A549 (cell line): Measurements from ENCODE around the gene SH2B3. TPM values are rescaled to one million over a fixed set of nuclear protein-coding genes. Genes with fewer than 3 reads are reported as not detected.
"Not testable (repeated sequence)": the region's sequence is repeated elsewhere in the genome, so short reads cannot be mapped to it uniquely, and the experiment has no call there.

Experiments
- ATAC-seq, 2 experiments: fragments of 200-7000 bp in 1 of 2; fragments of >200 bp in 1 of 2; cut with Nextera tagmentation in 1 of 2; cut with Tn5 transposase in 1 of 2; 3 replicates each; pipeline versions ENCODE4 v1.8.0 to v1.9.1; 2018 to 2020; ENCODE audit warnings: mild to moderate bottlenecking in 1 of 2, moderate library complexity in 1 of 2
- CTCF ChIA-PET: fragments of 300-600 bp; sonication (Branson Sonifier 250); formaldehyde crosslinking; extraction: SDS; loops from one replicate; lab custom pipeline; 2021; ENCODE audit warnings: antibody characterized with exemption, inconsistent platforms; lab: Yijun Ruan, JAX
- POLR2A ChIA-PET: fragments of 350-600 bp; formaldehyde crosslinking; extraction: SDS; loops from one replicate; lab custom pipeline; 2021; ENCODE audit warnings: antibody characterized with exemption, inconsistent platforms; lab: Yijun Ruan, JAX
- DNase-seq, 2 experiments: peaks; one replicate each; pipeline versions ENCODE4 v3.0.0 to v3.0.0-alpha.2; 2011 to 2016; ENCODE audit warnings: low read depth in 1 of 2, low spot score in 1 of 2
- FAIRE-seq: peaks from 2 replicates; lab custom pipeline; 2011; peaks lifted over from hg19 to GRCh38; lab: Jason Lieb, UNC
- H3K27ac ChIP-seq, 2 experiments: fragments of >200 bp; sonication (Bioruptor Twin); formaldehyde crosslinking; 3 replicates each; pipeline ENCODE4 v1.5.1; 2016 to 2017
- H3K4me1 ChIP-seq: fragments of >200 bp; sonication (Bioruptor Twin); formaldehyde crosslinking; 3 replicates; pipeline ENCODE4 v1.6.1; 2016
- H3K4me2 ChIP-seq: fragments of >200 bp; sonication (Bioruptor Twin); formaldehyde crosslinking; 3 replicates; pipeline ENCODE4 v1.6.1; 2016
- H3K4me3 ChIP-seq: fragments of >200 bp; sonication (Bioruptor Twin); formaldehyde crosslinking; 3 replicates; pipeline ENCODE4 v1.5.1; 2016
- H3K9me3 ChIP-seq: fragments of >200 bp; sonication (Bioruptor Twin); formaldehyde crosslinking; 3 replicates; pipeline ENCODE4 v1.6.1; 2016
- CBX2 ChIP-seq: fragments of 200-600 bp; sonication (generic); IDR thresholded peaks from 2 replicates; pipeline ENCODE4 v1.6.1; 2016; ENCODE audit warnings: low read depth, mild to moderate bottlenecking, borderline replicate concordance
- CEBPB ChIP-seq, 2 experiments: fragments of >200 bp in 1 of 2; sonication (Bioruptor Twin) in 1 of 2; formaldehyde crosslinking in 1 of 2; IDR thresholded peaks; 2 replicates each; pipeline ENCODE4 v1.6.1; 2012 to 2016
- CHD2 ChIP-seq: fragments of 150-350 bp; IDR thresholded peaks from 2 replicates; pipeline ENCODE4 v1.6.1; 2014; ENCODE audit warnings: low read length; ENCODE audit not compliant: partially characterized antibody
- CHD4 ChIP-seq: fragments of 200-600 bp; sonication (generic); IDR thresholded peaks from 2 replicates; pipeline ENCODE4 v1.6.1; 2016; ENCODE audit warnings: antibody characterized with exemption, mild to moderate bottlenecking, borderline replicate concordance
- E2F6 ChIP-seq: IDR thresholded peaks from 2 replicates; pipeline ENCODE4 v1.6.1; 2012; ENCODE audit warnings: low read depth, borderline replicate concordance
- ELK1 ChIP-seq: fragments of 150-350 bp; IDR thresholded peaks from 2 replicates; pipeline ENCODE4 v1.6.1; 2014; ENCODE audit warnings: low read depth, mild to moderate bottlenecking, low read length
- ESRRA ChIP-seq: fragments of 150-350 bp; IDR thresholded peaks from 2 replicates; pipeline ENCODE4 v1.6.1; 2014; ENCODE audit warnings: mild to moderate bottlenecking, low read length, borderline replicate concordance
- FOSL2 ChIP-seq, 2 experiments: fragments of 450-650 bp in 1 of 2; fragments of >200 bp in 1 of 2; sonication (Bioruptor Twin) in 1 of 2; formaldehyde crosslinking; IDR thresholded peaks; 2 replicates each; pipeline versions ENCODE4 v1.5.0 to v1.6.1; 2016 to 2020; ENCODE audit warnings: mild to moderate bottlenecking in 1 of 2, moderate library complexity in 1 of 2
- HEYL ChIP-seq: fragments of 250-450 bp; sonication (Bioruptor Pico); IDR thresholded peaks from 2 replicates; pipeline ENCODE4 v1.8.0; 2021; ENCODE audit warnings: mild to moderate bottlenecking, moderate library complexity
- HMGXB4 ChIP-seq: fragments of 250-450 bp; sonication (Bioruptor Pico); IDR thresholded peaks from 2 replicates; pipeline ENCODE4 v1.5.0; 2021; ENCODE audit warnings: mild to moderate bottlenecking, moderate library complexity, borderline replicate concordance
- JUNB ChIP-seq: fragments of >200 bp; sonication (Bioruptor Twin); formaldehyde crosslinking; IDR thresholded peaks from 2 replicates; pipeline ENCODE4 v1.6.1; 2016
- KDM5A ChIP-seq: fragments of 200-600 bp; sonication (generic); IDR thresholded peaks from 2 replicates; pipeline ENCODE4 v1.6.1; 2016; ENCODE audit warnings: antibody characterized with exemption, mild to moderate bottlenecking
- MAX ChIP-seq: IDR thresholded peaks from 2 replicates; pipeline ENCODE4 v1.6.1; 2012
- MAZ ChIP-seq: fragments of 150-350 bp; IDR thresholded peaks from 2 replicates; pipeline ENCODE4 v1.6.1; 2014; ENCODE audit warnings: antibody characterized with exemption, low read depth, low read length, borderline replicate concordance
- MYC ChIP-seq: IDR thresholded peaks from 2 replicates; pipeline ENCODE4 v1.6.1; 2012; ENCODE audit warnings: mild to moderate bottlenecking, inconsistent platforms, low read length, improper control_type of control experiment, borderline replicate concordance
- NR3C1 ChIP-seq: fragments of >200 bp; sonication (Bioruptor Twin); formaldehyde crosslinking; IDR thresholded peaks from 3 replicates; pipeline ENCODE4 v1.6.1; 2017
- RNF2 ChIP-seq: fragments of 200-600 bp; sonication (generic); IDR thresholded peaks from 2 replicates; pipeline ENCODE4 v1.6.1; 2016; ENCODE audit warnings: low read depth, mild to moderate bottlenecking, antibody characterized with exemption, moderate library complexity, borderline replicate concordance
- TP53 ChIP-seq: fragments of 250-450 bp; sonication (Bioruptor Pico); IDR thresholded peaks from 2 replicates; pipeline ENCODE4 v1.5.0; 2021; ENCODE audit warnings: mild to moderate bottlenecking, moderate library complexity
- USF2 ChIP-seq: fragments of 450-650 bp; IDR thresholded peaks from 2 replicates; pipeline ENCODE4 v1.6.1; 2014; ENCODE audit warnings: antibody characterized with exemption
- ZC3H11A ChIP-seq: fragments of 450-650 bp; IDR thresholded peaks from 2 replicates; pipeline ENCODE4 v1.6.1; 2014; ENCODE audit warnings: antibody characterized with exemption, mild to moderate bottlenecking
- ZSCAN20 ChIP-seq: fragments of 250-450 bp; sonication (Bioruptor Pico); IDR thresholded peaks from 2 replicates; pipeline ENCODE4 v1.8.0; 2022; ENCODE audit warnings: mild to moderate bottlenecking, moderate library complexity
- WGBS: methylation state at CpG from one replicate; pipeline ENCODE4 v1.1.6; 2017; ENCODE audit errors: missing lambda C conversion rate; 5-methylcytosine and 5-hydroxymethylcytosine counted together
- polyA plus RNA-seq, 4 experiments: library from polyadenylated mRNA; depleted of rRNA in 3 of 4; stranded (reverse); fragments of >200 nt; fragmentation: RNase III in 1 of 4; extraction: RNeasy Plus Mini Kit Qiagen cat#74134 plus additional on column Dnase treatment in 1 of 4; gene quantifications; 2 replicates in 3 of 4; 3 replicates in 1 of 4; pipeline ENCODE4 v1.2.3, GENCODE V29; 2011 to 2017

Gene SH2B3
- polyA plus RNA-seq, 2 of the 4 experiments (the other 2 are of a cell fraction) = 2.3 to 2.5 TPM

GRCh38 chr12:111488798-111489197 is 83.1 kb downstream of the SH2B3 start:
- Histone ChIP-seq H3K4me1 (peaks cover 18% of the 10 kb centered on the region), H3K4me3 (no peak overlapping the region)
- 91% methylated on average over 2 of the region's 2 CpGs for WGBS
- DNase-seq = no peak
- TF ChIP-seq HMGXB4 (CRISPR knock-in tag) (no peak), RNF2 (no peak), CEBPB (IDR thresholded peaks at IDR 0.05) (no peak), E2F6 (no peak), KDM5A (no peak), CBX2 (no peak), NR3C1 (no peak), ELK1 (no peak)
- TF ChIP-seq, all 56 proteins: peak for 0
- H3K4me2 ChIP-seq = no peak overlapping the region
- no peaks in the 10 kb centered on the region for H3K9me3 ChIP-seq
- ChIA-PET POLR2A (no interaction called here), CTCF (interaction anchor here (1.3 to 1.6 kb wide), 2 partner anchors 9 to 92 kb away, joined by 3 to 4 read pairs; no protein-coding TSS in a partner anchor)
- ATAC-seq (no peak), FAIRE-seq (no peak)
- no peak overlapping the region for H3K27ac ChIP-seq

- Histone ChIP-seq H3K4me1 (peaks cover 14% of the 10 kb centered on the region), H3K4me2 (peak overlapping the region; percentile 1; the same call in 1 of the 3 replicates), H3K27ac (0 out of 6 replicates have a peak overlapping the region, but pooled peaks of 1 of the 2 experiments have one; percentile 10)
- POLR2A ChIA-PET; H3K9me3 ChIP-seq; H3K4me3 ChIP-seq; FAIRE-seq; TF ChIP-seq FOSL2 (IDR thresholded peaks at IDR 0.05): not testable (repeated sequence)
- peak; percentile 70 for TF ChIP-seq FOSL2 (CRISPR knock-in tag; IDR thresholded peaks at IDR 0.05)
- DNase-seq (peak in 1 of 2 experiments; percentile 55), ATAC-seq (peak in 1 of 2 experiments; percentile 56; a peak in 2 of 6 replicates)
- CTCF ChIA-PET = interaction anchor here (0.7 to 0.9 kb wide), 2 partner anchors 35 to 161 kb away, joined by 3 read pairs; no protein-coding TSS in a partner anchor
- WGBS = 45% methylated on average over 7 of the region's 7 CpGs
Observed at GRCh38 chr12:111492979-111493378, 87.3 kb downstream of the SH2B3 start.

GRCh38 chr12:111494676-111495075 is 89.0 kb downstream of the SH2B3 start:
- DNase-seq (no peak), ATAC-seq (no peak)
- H3K4me2 ChIP-seq = no peak overlapping the region
- CTCF ChIA-PET = interaction anchor here (1.5 to 1.7 kb wide), 2 partner anchors 43 to 98 kb away, joined by 7 to 8 read pairs; no protein-coding TSS in a partner anchor
- TF ChIP-seq CHD4 (no peak), ESRRA (no peak), USF2 (no peak), ZSCAN20 (no peak), RNF2 (no peak), CHD2 (no peak), KDM5A (no peak), MYC (no peak), TP53 (CRISPR knock-in tag) (no peak), JUNB (no peak), MAZ (no peak), ZC3H11A (no peak), MAX (no peak), HEYL (CRISPR knock-in tag) (no peak)
- TF ChIP-seq, all 56 proteins: peak for 0
- Histone ChIP-seq H3K9me3 (no peaks in the 10 kb centered on the region), H3K27ac (no peak overlapping the region), H3K4me3 (no peak overlapping the region), H3K4me1 (peaks cover 11% of the 10 kb centered on the region)
- 83% methylated on average over 4 of the region's 4 CpGs for WGBS
- FAIRE-seq = no peak
- POLR2A ChIA-PET = no interaction called here
